IMR-90 (cell line): ENCODE results near the gene NDUFAF7. TPM values are rescaled to one million over a fixed set of nuclear protein-coding genes. Genes with fewer than 3 reads are reported as not detected.

Experiments
- ATAC-seq: fragments of 200-7000 bp; cut with Tn5 transposase; 2 replicates; pipeline ENCODE4 v1.9.1; 2020; ENCODE audit warnings: low read depth, mild to moderate bottlenecking, moderate library complexity
- BruUV-seq: library from RNA; stranded (reverse); fragments of 400-500 nt; replicated peaks from 2 replicates; lab custom pipeline; 2021; lab: Mats Ljungman, UMichigan
- CTCF ChIA-PET: fragments of 300-600 bp; formaldehyde crosslinking; extraction: SDS; loops from one replicate; lab custom pipeline; 2021; ENCODE audit warnings: antibody characterized with exemption; lab: Yijun Ruan, JAX
- POLR2A ChIA-PET: fragments of 300-600 bp; sonication (Branson Sonifier 250); formaldehyde crosslinking; loops from one replicate; lab custom pipeline; 2022; ENCODE audit warnings: antibody characterized with exemption; ENCODE audit not compliant: unreplicated experiment; lab: Charles Lee
- DNase-seq: peaks from one replicate; pipeline ENCODE4 v3.0.0; 2013
- H2AFZ ChIP-seq: replicated peaks from 2 replicates; pipeline ENCODE3; 2013; ENCODE audit warnings: low read length, mild to moderate bottlenecking; ENCODE audit not compliant: poor library complexity
- H2AK5ac ChIP-seq: 2 replicates; pipeline ENCODE4 v1.6.1; 2013; ENCODE audit warnings: low read depth, low read length, inconsistent platforms
- H2AK9ac ChIP-seq: replicated peaks from 2 replicates; pipeline ENCODE3; 2013; ENCODE audit warnings: mild to moderate bottlenecking, low read depth, low read length, moderate library complexity; ENCODE audit not compliant: poor library complexity
- H2BK120ac ChIP-seq: 2 replicates; pipeline ENCODE4 v1.6.1; 2013; ENCODE audit warnings: low read depth, low read length, inconsistent platforms
- H2BK15ac ChIP-seq: 3 replicates; pipeline ENCODE4 v1.6.1; 2013; ENCODE audit warnings: low read depth, low read length, inconsistent platforms
- H2BK20ac ChIP-seq: 2 replicates; pipeline ENCODE4 v1.6.1; 2013; ENCODE audit warnings: low read depth, mild to moderate bottlenecking, inconsistent platforms, low read length, moderate library complexity
- H2BK5ac ChIP-seq: 2 replicates; pipeline ENCODE4 v1.6.1; 2013; ENCODE audit warnings: mild to moderate bottlenecking, low read depth, low read length, inconsistent platforms; ENCODE audit not compliant: poor library complexity, severe bottlenecking
- H3K14ac ChIP-seq: replicated peaks from 2 replicates; pipeline ENCODE4 v1.6.1; 2013; ENCODE audit warnings: low read depth, low read length, inconsistent platforms
- H3K18ac ChIP-seq: 2 replicates; pipeline ENCODE4 v1.6.1; 2013; ENCODE audit warnings: low read depth, low read length, control low read depth
- H3K23ac ChIP-seq: 2 replicates; pipeline ENCODE4 v1.6.1; 2013; ENCODE audit warnings: low read depth, low read length, inconsistent platforms
- H3K27ac ChIP-seq: 2 replicates; pipeline ENCODE4 v1.5.1; 2013; ENCODE audit warnings: mild to moderate bottlenecking, control low read depth, low read length; ENCODE audit not compliant: insufficient read depth
- H3K27me3 ChIP-seq: 2 replicates; pipeline ENCODE4 v1.6.1; 2013; ENCODE audit warnings: low read length; ENCODE audit not compliant: control insufficient read depth, insufficient read depth
- H3K36me3 ChIP-seq: 2 replicates; pipeline ENCODE4 v1.6.1; 2013; ENCODE audit warnings: low read length, mixed read lengths; ENCODE audit not compliant: control insufficient read depth, insufficient read depth
- H3K4ac ChIP-seq: 2 replicates; pipeline ENCODE4 v1.6.1; 2013; ENCODE audit warnings: low read depth, low read length, inconsistent platforms
- H3K4me1 ChIP-seq: 2 replicates; pipeline ENCODE4 v1.6.1; 2013; ENCODE audit warnings: low read length, mixed read lengths; ENCODE audit not compliant: control insufficient read depth, insufficient read depth
- H3K4me2 ChIP-seq: 2 replicates; pipeline ENCODE4 v1.6.1; 2013; ENCODE audit warnings: low read depth, mild to moderate bottlenecking, control low read depth, low read length, moderate library complexity
- H3K4me3 ChIP-seq: 2 replicates; pipeline ENCODE4 v1.5.1; 2013; ENCODE audit warnings: low read depth, mild to moderate bottlenecking, control low read depth, low read length, moderate library complexity; ENCODE audit not compliant: insufficient read depth
- H3K56ac ChIP-seq: 2 replicates; pipeline ENCODE4 v1.6.1; 2013; ENCODE audit warnings: low read length, inconsistent platforms; ENCODE audit not compliant: insufficient read depth; ENCODE audit errors: extremely low read depth
- H3K79me1 ChIP-seq, 2 experiments: 2 replicates each; pipeline ENCODE4 v1.6.1; 2013; ENCODE audit warnings: low read length in 2 of 2, inconsistent platforms in 1 of 2, low read depth in 1 of 2
- H3K9ac ChIP-seq: 2 replicates; pipeline ENCODE4 v1.6.1; 2013; ENCODE audit warnings: low read depth, low read length, control low read depth
- H3K9me1 ChIP-seq: 2 replicates; pipeline ENCODE4 v1.6.1; 2013; ENCODE audit warnings: low read length, inconsistent platforms; ENCODE audit not compliant: insufficient read depth
- H3K9me3 ChIP-seq: 2 replicates; pipeline ENCODE4 v1.6.1; 2013; ENCODE audit warnings: low read length; ENCODE audit not compliant: control insufficient read depth, insufficient read depth
- H4K20me1 ChIP-seq: 2 replicates; pipeline ENCODE4 v1.6.1; 2013; ENCODE audit warnings: low read length, inconsistent platforms; ENCODE audit not compliant: insufficient read depth
- H4K5ac ChIP-seq: 2 replicates; pipeline ENCODE4 v1.6.1; 2013; ENCODE audit warnings: mild to moderate bottlenecking, low read depth, low read length, control low read depth
- H4K8ac ChIP-seq, 2 experiments: 2 replicates each; pipeline ENCODE4 v1.6.1; 2013; ENCODE audit warnings: low read depth in 2 of 2, low read length in 2 of 2, control low read depth in 1 of 2, inconsistent platforms in 1 of 2
- H4K91ac ChIP-seq: 2 replicates; pipeline ENCODE4 v1.6.1; 2013; ENCODE audit warnings: low read depth, low read length, inconsistent platforms; ENCODE audit not compliant: insufficient read depth
- BHLHE40 ChIP-seq: fragments of 150-350 bp; IDR thresholded peaks from 2 replicates; pipeline ENCODE4 v1.6.1; 2016; ENCODE audit warnings: mild to moderate bottlenecking, low read depth, low read length
- CEBPB ChIP-seq: IDR thresholded peaks from 2 replicates; pipeline ENCODE4 v1.6.1; 2012; ENCODE audit warnings: low read depth, low read length, improper control_type of control experiment
- CHD1 ChIP-seq: IDR thresholded peaks from 2 replicates; pipeline ENCODE4 v1.6.1; 2012; ENCODE audit warnings: low read depth, low read length, improper control_type of control experiment
- FOS ChIP-seq: fragments of 150-350 bp; IDR thresholded peaks from 2 replicates; pipeline ENCODE4 v1.6.1; 2016; ENCODE audit warnings: low read depth, low read length
- MAFK ChIP-seq: IDR thresholded peaks from 2 replicates; pipeline ENCODE4 v1.6.1; 2012; ENCODE audit warnings: low read depth, low read length, improper control_type of control experiment
- MAZ ChIP-seq: IDR thresholded peaks from 2 replicates; pipeline ENCODE4 v1.6.1; 2012; ENCODE audit warnings: low read depth, mild to moderate bottlenecking, low read length, improper control_type of control experiment, moderate library complexity, borderline replicate concordance
- MXI1 ChIP-seq: IDR thresholded peaks from 2 replicates; pipeline ENCODE4 v1.6.1; 2012; ENCODE audit warnings: low read depth, mild to moderate bottlenecking, low read length, moderate library complexity, borderline replicate concordance
- NFE2L2 ChIP-seq: fragments of 150-350 bp; IDR thresholded peaks from 2 replicates; pipeline ENCODE4 v1.6.1; 2016; ENCODE audit warnings: low read depth, mild to moderate bottlenecking, low read length
- POLR2A ChIP-seq: IDR thresholded peaks from 2 replicates; pipeline ENCODE4 v1.6.1; 2012; ENCODE audit warnings: mild to moderate bottlenecking, low read depth, low read length
- RAD21 ChIP-seq: IDR thresholded peaks from 2 replicates; pipeline ENCODE4 v1.6.1; 2012; ENCODE audit warnings: low read length, improper control_type of control experiment
- RCOR1 ChIP-seq: IDR thresholded peaks from 2 replicates; pipeline ENCODE4 v1.6.1; 2012; ENCODE audit warnings: mild to moderate bottlenecking, low read length, improper control_type of control experiment; ENCODE audit not compliant: insufficient replicate concordance
- RFX5 ChIP-seq: IDR thresholded peaks from 2 replicates; pipeline ENCODE4 v1.8.0; 2012; ENCODE audit warnings: low read depth, mild to moderate bottlenecking, low read length, moderate library complexity
- SMC3 ChIP-seq: fragments of 150-350 bp; IDR thresholded peaks from 2 replicates; pipeline ENCODE4 v1.6.1; 2016; ENCODE audit warnings: low read depth, mild to moderate bottlenecking, antibody characterized with exemption, low read length, moderate library complexity
- dilution Hi-C: fragments of 300-500 bp; cut with HindIII; formaldehyde crosslinking; loops from one replicate; pipeline ENCODE4 v1.14.3; 2018; ENCODE audit warnings: low sequenced_read_pairs; ENCODE audit not compliant: unreplicated experiment
- in situ Hi-C: fragments of 300-500 bp; cut with MboI; formaldehyde crosslinking; loops from 3 replicates; pipeline ENCODE4 v1.14.3; 2019; ENCODE audit warnings: low sequenced_read_pairs, inconsistent platforms, mixed read lengths
- intact Hi-C: fragments of 100-400 bp; cut with micrococcal nuclease; formaldehyde crosslinking; loops from 2 replicates; pipeline ENCODE4 v1.10.0; 2022
- polyA plus RNA-seq, 3 experiments: library from polyadenylated mRNA; depleted of rRNA; stranded (reverse); fragments of >200 nt; gene quantifications; 2 replicates each; pipeline ENCODE4 v1.2.3, GENCODE V29; 2012; ENCODE audit warnings: low replicate concordance in 1 of 3
- total RNA-seq: library from RNA; depleted of rRNA; stranded (reverse); fragments of >200 nt; gene quantifications from 2 replicates; pipeline ENCODE4 v1.2.3, GENCODE V29; 2012
- TF ChIP-seq, protein P1 (sequence below): fragments of 150-350 bp; IDR thresholded peaks from 2 replicates; pipeline ENCODE4 v1.6.1; 2017; ENCODE audit warnings: mild to moderate bottlenecking, antibody characterized with exemption, low read length, low read depth
- TF ChIP-seq, protein P2 (sequence below): fragments of 150-350 bp; IDR thresholded peaks from 2 replicates; pipeline ENCODE4 v1.6.1; 2016; ENCODE audit warnings: low read depth, mild to moderate bottlenecking, low read length, moderate library complexity, borderline replicate concordance
- TF ChIP-seq, protein P3 (sequence below): conservative IDR thresholded peaks from 2 replicates; pipeline ENCODE4 v1.5.1; 2012; ENCODE audit warnings: mild to moderate bottlenecking, low read depth, low read length, improper control_type of control experiment

The NDUFAF7 gene
- total and polyA plus RNA-seq, 2 of the 4 experiments (the other 2 are of a cell fraction), result 9.9 to 17.4 TPM

DNA sequence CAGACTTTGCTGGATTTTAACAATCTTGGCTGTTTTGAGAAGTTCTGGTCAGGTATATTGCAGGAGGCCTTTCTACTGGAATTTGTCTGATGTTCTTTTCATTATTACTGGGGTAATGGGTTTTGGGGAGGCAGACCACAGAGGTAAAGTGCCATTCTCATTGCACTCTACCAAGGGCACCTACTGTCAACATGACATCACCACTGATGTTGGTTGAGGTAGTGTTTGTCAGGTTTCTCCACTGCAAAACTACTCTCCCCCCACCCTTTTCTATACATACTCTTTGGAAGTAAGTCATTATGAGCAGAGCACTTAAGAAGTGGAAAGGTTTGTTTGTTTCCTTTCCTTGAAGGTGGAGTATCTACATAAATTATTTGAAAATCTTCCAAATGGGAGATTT lies 66.2 kb downstream of the NDUFAF7 start:
- Histone ChIP-seq H3K9ac (no peak overlapping the region), H4K91ac (no peak overlapping the region), H3K79me1 (peaks cover 33 to 60% of the 10 kb centered on the region in 2 experiments), H3K18ac (no peak overlapping the region), H2BK15ac (no peak overlapping the region), H3K4ac (no peak overlapping the region), H3K27ac (no peak overlapping the region), H2AK5ac (no peak overlapping the region), H4K5ac (no peak overlapping the region), H3K36me3 (no peaks in the 10 kb centered on the region), H2BK20ac (no peak overlapping the region), H3K4me1 (peaks cover 7% of the 10 kb centered on the region; the same call in 1 of the 2 replicates), H3K14ac (no peak overlapping the region), H3K23ac (no peak overlapping the region), H2BK5ac (no peak overlapping the region), H4K8ac (no peak overlapping the region), H4K20me1 (peaks cover 12% of the 10 kb centered on the region), H3K4me2 (no peak overlapping the region), H3K56ac (no peak overlapping the region), H2AK9ac (no peak overlapping the region), H3K4me3 (no peak overlapping the region), H2AFZ (no peak overlapping the region), H2BK120ac (no peak overlapping the region), H3K27me3 (no peaks in the 10 kb centered on the region), H3K9me1 (no peaks in the 10 kb centered on the region), H3K9me3 (no peaks in the 10 kb centered on the region)
- in situ Hi-C loops (no loop called here), intact Hi-C loops (no loop called here), dilution Hi-C loops (no loop called here)
- TF ChIP-seq POLR2A, result no peak
- TF ChIP-seq RFX5, result no peak
- TF ChIP-seq NFE2L2, result no peak
- no peak for TF ChIP-seq BHLHE40
- no peak for TF ChIP-seq CHD1
- TF ChIP-seq MXI1, result no peak
- TF ChIP-seq, protein P1, sequence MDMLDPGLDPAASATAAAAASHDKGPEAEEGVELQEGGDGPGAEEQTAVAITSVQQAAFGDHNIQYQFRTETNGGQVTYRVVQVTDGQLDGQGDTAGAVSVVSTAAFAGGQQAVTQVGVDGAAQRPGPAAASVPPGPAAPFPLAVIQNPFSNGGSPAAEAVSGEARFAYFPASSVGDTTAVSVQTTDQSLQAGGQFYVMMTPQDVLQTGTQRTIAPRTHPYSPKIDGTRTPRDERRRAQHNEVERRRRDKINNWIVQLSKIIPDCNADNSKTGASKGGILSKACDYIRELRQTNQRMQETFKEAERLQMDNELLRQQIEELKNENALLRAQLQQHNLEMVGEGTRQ, result no peak
- no peak for TF ChIP-seq SMC3
- no peak for TF ChIP-seq MAZ
- TF ChIP-seq, protein P2, sequence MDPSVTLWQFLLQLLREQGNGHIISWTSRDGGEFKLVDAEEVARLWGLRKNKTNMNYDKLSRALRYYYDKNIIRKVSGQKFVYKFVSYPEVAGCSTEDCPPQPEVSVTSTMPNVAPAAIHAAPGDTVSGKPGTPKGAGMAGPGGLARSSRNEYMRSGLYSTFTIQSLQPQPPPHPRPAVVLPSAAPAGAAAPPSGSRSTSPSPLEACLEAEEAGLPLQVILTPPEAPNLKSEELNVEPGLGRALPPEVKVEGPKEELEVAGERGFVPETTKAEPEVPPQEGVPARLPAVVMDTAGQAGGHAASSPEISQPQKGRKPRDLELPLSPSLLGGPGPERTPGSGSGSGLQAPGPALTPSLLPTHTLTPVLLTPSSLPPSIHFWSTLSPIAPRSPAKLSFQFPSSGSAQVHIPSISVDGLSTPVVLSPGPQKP, result no peak
- TF ChIP-seq, protein P3, sequence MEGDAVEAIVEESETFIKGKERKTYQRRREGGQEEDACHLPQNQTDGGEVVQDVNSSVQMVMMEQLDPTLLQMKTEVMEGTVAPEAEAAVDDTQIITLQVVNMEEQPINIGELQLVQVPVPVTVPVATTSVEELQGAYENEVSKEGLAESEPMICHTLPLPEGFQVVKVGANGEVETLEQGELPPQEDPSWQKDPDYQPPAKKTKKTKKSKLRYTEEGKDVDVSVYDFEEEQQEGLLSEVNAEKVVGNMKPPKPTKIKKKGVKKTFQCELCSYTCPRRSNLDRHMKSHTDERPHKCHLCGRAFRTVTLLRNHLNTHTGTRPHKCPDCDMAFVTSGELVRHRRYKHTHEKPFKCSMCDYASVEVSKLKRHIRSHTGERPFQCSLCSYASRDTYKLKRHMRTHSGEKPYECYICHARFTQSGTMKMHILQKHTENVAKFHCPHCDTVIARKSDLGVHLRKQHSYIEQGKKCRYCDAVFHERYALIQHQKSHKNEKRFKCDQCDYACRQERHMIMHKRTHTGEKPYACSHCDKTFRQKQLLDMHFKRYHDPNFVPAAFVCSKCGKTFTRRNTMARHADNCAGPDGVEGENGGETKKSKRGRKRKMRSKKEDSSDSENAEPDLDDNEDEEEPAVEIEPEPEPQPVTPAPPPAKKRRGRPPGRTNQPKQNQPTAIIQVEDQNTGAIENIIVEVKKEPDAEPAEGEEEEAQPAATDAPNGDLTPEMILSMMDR, result no peak
- TF ChIP-seq FOS, result no peak
- no peak for TF ChIP-seq RAD21
- TF ChIP-seq RCOR1, result no peak
- no peak for TF ChIP-seq CEBPB
- TF ChIP-seq MAFK, result no peak
- ATAC-seq, result no peak
- ChIA-PET CTCF (interaction anchor here (0.7 kb wide), 1 partner anchor 11 kb away, joined by 3 read pairs; no protein-coding TSS in a partner anchor), POLR2A (no interaction called here)
- DNase-seq, result no peak
- no TSS peak for BruUV-seq
